ENCODE results near the gene TAGAP.

DNA sequence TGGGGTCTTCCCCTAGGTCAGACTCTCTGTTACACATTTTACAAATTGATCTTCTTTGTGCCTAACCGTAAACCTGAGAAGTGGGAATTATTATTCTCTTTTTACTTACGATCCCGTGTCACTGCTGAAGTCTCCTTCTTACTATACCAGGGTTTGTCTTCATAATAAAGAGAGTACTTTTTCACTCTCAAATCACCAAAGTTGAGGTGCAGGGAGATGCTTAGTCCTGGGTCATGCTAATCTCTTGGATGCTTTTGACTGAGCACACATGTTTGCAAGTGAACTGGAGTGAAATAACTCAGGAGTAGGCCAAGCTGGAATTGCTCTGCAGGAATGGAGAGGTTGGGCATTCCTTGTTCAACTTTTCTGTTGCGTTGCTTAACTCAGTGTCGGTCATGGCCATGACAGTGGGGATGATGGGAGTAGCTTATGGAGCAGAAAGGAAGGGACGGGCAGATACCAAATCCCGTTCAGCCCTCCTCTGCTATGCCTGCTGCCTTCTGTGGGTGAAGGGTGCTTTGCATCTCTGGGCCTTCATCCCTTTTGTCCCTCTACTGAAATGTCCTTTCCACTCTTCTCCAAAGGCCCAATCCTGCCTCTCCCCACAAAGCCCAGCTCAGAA lies 15.2 kb upstream of the TAGAP start:
- TF ChIP-seq, protein P1, sequence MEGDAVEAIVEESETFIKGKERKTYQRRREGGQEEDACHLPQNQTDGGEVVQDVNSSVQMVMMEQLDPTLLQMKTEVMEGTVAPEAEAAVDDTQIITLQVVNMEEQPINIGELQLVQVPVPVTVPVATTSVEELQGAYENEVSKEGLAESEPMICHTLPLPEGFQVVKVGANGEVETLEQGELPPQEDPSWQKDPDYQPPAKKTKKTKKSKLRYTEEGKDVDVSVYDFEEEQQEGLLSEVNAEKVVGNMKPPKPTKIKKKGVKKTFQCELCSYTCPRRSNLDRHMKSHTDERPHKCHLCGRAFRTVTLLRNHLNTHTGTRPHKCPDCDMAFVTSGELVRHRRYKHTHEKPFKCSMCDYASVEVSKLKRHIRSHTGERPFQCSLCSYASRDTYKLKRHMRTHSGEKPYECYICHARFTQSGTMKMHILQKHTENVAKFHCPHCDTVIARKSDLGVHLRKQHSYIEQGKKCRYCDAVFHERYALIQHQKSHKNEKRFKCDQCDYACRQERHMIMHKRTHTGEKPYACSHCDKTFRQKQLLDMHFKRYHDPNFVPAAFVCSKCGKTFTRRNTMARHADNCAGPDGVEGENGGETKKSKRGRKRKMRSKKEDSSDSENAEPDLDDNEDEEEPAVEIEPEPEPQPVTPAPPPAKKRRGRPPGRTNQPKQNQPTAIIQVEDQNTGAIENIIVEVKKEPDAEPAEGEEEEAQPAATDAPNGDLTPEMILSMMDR (IDR thresholded peaks at IDR 0.05; ENCODE audit: poor library complexity) = no peak
- no peak for TF ChIP-seq EZH2 (IDR thresholded peaks at IDR 0.05; ENCODE audit: borderline replicate concordance)
- no peak for TF ChIP-seq EZH2phosphoT487 (IDR thresholded peaks at IDR 0.05; ENCODE audit: low read depth, severe bottlenecking, unreplicated experiment)
